Heart left ventricle (tissue), 16 donors: Measurements from ENCODE around the gene TMEM132D. TPM values are rescaled to one million over a fixed set of nuclear protein-coding genes. Genes with fewer than 3 reads are reported as not detected.

Experiments
- ATAC-seq, 4 donors: fragments of 200-7000 bp; cut with Tn5 transposase; one replicate each; pipeline ENCODE4 v1.9.1; 2020 to 2022; ENCODE audit warnings: moderate library complexity in 4 of 4, mild to moderate bottlenecking in 3 of 4, moderate number of reproducible peaks in 1 of 4
- DNase-seq, 5 donors: peaks; one replicate each; pipeline ENCODE4 v3.0.0-alpha.2; 2020
- H3K27ac ChIP-seq, 12 donors: fragments of 200-600 bp; sonication (generic) in 4 of 12; one replicate each; pipeline versions ENCODE4 v1.5.0 to v1.8.0; 2016 to 2022; ENCODE audit warnings: mild to moderate bottlenecking in 2 of 12
- H3K27me3 ChIP-seq, 9 donors: fragments of 200-600 bp; sonication (generic) in 2 of 9; one replicate each; pipeline versions ENCODE4 v1.5.1 to v1.8.0; 2016 to 2022; ENCODE audit warnings: mild to moderate bottlenecking in 3 of 9
- H3K36me3 ChIP-seq, 9 donors: fragments of 200-600 bp; sonication (generic) in 2 of 9; one replicate each; pipeline versions ENCODE4 v1.5.0 to v1.8.0; 2018 to 2022; ENCODE audit warnings: mild to moderate bottlenecking in 2 of 9
- H3K4me1 ChIP-seq, 12 donors: fragments of 200-600 bp; sonication (generic) in 4 of 12; one replicate each; pipeline versions ENCODE4 v1.5.0 to v1.8.0; 2016 to 2022; ENCODE audit warnings: mild to moderate bottlenecking in 3 of 12
- H3K4me3 ChIP-seq, 12 donors: fragments of 200-600 bp; sonication (generic) in 4 of 12; one replicate each; pipeline versions ENCODE4 v1.5.0 to v1.8.0; 2017 to 2022; ENCODE audit warnings: mild to moderate bottlenecking in 9 of 12, moderate library complexity in 4 of 12
- H3K9me3 ChIP-seq, 12 donors: fragments of 200-600 bp; sonication (generic) in 4 of 12; one replicate each; pipeline versions ENCODE4 v1.5.0 to v1.8.0; 2016 to 2022; ENCODE audit warnings: mild to moderate bottlenecking in 1 of 12
- POLR2A ChIP-seq, 2 donors: fragments of 450-650 bp; IDR thresholded peaks; one replicate each; pipeline ENCODE4 v1.6.1; 2017; ENCODE audit warnings: antibody characterized with exemption in 2 of 2, mild to moderate bottlenecking in 2 of 2, moderate library complexity in 2 of 2
- WGBS, 4 donors: extraction: QIAGEN DNeasy Blood & Tissue Kit in 2 of 4; methylation state at CpG; one replicate each; pipeline versions ENCODE4 v1.1.5 to v1.1.7; 2013 to 2018; 5-methylcytosine and 5-hydroxymethylcytosine counted together
- intact Hi-C, 10 donors: fragments of 100-400 bp; cut with DNase I; formaldehyde crosslinking; loops; one replicate each; pipeline versions ENCODE4 v1.11.1 to v1.14.2; 2022
- polyA plus RNA-seq, 2 donors: library from polyadenylated mRNA; stranded (reverse); fragments of 200-250 nt; gene quantifications; one replicate each; pipeline ENCODE4 v1.2.3, GENCODE V29; 2013
- total RNA-seq, 9 donors: library from RNA; depleted of rRNA in 2 of 9; stranded (reverse); fragments of >200 nt in 2 of 9; fragmentation: NEBNext Ultra II Directional in 3 of 9; extraction: Animal tissue kit (Norgen Biotek cat#: 25700) in 3 of 9; gene quantifications; one replicate each; pipeline versions ENCODE4 v1.1.0 to v1.2.4, GENCODE V29; 2016 to 2023
- TF ChIP-seq, protein P1 (sequence below), 12 donors: fragments of 200-600 bp; sonication (generic) in 4 of 12; IDR thresholded peaks; one replicate each; pipeline versions ENCODE4 v1.5.0 to v1.8.0; 2018 to 2022; ENCODE audit warnings: antibody characterized with exemption in 12 of 12, mild to moderate bottlenecking in 5 of 12
- donor health status: ischemic (EF 13 %, LVEDD 7.1; RV severe dilation, severe dysfunction).
- donor health status: healthy with polysubstance abuse.
- donor health status: DM: no; HTN: yes; CAD: no.
- donor health status: DM: no; HTN: no; CAD: no.
- donor health status: ischemic (EF 25% LVEDD 6.9; RV normal size, moderate dysfunction).
- donor health status: ischemic (EF 25% LVEDD 5.7; RV mildly dilated, moderate dysfunction).
- donor health status: healthy.
- donor health status: DM: yes; HTN: yes; CAD: no.
- donor health status: ischemic (EF 35%, LVEDD 5.7; RV mildly dilated, moderate dysfunction).
- donor health status: nonischemic (EF 11% LVEDD 7.7; RV severe dilation, severe dysfunction).
- donor health status: DM: yes; HTN: yes; CAD: no.
- donor health status: PGD.
- donor health status: ischemic (EF 29% LVEDD 5.4; RV normal size, mild dysfunction).
- donor health status: nonischemic (EF 23%, LVEDD 6.1; RV moderate dilation, normal function).

TMEM132D gene
- total and polyA plus RNA-seq, 11 donors: not detected

DNA sequence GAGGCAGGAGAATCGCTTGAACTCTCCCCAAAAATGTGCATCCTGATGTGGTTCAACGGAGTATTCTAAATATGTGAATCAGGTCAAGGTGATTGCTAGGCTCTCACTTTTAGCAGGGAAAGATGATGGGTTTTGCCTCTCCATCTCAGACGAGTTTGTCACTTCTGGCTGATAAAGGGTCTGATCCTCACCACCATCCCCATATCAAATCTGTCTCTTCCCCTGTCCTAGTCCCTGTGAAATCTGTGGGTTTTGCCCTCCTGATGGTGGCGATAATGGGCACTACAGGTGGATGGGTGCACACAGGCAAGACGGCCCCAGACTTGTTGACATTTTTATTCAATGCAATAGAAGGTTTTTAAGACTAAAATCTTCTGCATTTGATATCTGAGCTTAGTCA, 665.9 kb downstream of the TMEM132D start:
- WGBS, 4 donors: 65 to 73% (median 70%) methylated on average over 5 of the region's 5 CpGs
- peaks cover 0 to 4% (median 0%) of the 10 kb centered on the region in 9 donors for H3K27me3 ChIP-seq
- no peaks in the 10 kb centered on the region for H3K36me3 ChIP-seq
- H3K27ac ChIP-seq: no peak overlapping the region
- ATAC-seq (no peak), DNase-seq (no peak)
- no peaks in the 10 kb centered on the region for H3K4me1 ChIP-seq
- H3K9me3 ChIP-seq: peaks cover 0 to 6% (median 0%) of the 10 kb centered on the region in 12 donors
- intact Hi-C loops: no loop called here
- no peak overlapping the region for H3K4me3 ChIP-seq
- TF ChIP-seq, protein P1, sequence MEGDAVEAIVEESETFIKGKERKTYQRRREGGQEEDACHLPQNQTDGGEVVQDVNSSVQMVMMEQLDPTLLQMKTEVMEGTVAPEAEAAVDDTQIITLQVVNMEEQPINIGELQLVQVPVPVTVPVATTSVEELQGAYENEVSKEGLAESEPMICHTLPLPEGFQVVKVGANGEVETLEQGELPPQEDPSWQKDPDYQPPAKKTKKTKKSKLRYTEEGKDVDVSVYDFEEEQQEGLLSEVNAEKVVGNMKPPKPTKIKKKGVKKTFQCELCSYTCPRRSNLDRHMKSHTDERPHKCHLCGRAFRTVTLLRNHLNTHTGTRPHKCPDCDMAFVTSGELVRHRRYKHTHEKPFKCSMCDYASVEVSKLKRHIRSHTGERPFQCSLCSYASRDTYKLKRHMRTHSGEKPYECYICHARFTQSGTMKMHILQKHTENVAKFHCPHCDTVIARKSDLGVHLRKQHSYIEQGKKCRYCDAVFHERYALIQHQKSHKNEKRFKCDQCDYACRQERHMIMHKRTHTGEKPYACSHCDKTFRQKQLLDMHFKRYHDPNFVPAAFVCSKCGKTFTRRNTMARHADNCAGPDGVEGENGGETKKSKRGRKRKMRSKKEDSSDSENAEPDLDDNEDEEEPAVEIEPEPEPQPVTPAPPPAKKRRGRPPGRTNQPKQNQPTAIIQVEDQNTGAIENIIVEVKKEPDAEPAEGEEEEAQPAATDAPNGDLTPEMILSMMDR (IDR thresholded peaks at IDR 0.05): no peak
- TF ChIP-seq POLR2A (IDR thresholded peaks at IDR 0.05): no peak

DNA sequence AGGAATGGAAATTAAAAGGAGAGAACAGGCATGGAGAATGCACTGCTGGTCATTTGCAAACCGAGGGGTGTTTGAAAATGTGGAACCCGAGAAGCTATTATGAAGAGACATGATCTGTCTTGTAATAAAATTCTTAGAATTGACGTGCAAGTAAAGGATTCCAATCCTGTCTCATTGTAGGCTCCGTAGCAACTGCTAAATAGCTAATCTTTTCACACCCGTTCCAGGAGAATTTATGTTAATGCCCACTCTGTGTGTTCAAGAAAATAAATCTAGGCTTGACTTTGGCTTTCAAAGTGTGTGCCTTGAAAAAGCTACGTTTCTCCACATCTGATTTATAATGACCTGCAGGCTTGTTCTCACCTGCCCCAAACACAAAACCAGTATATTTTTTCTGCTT, 669.6 kb downstream of the TMEM132D start:
- Histone ChIP-seq H3K9me3 (peaks cover 0 to 6% (median 0%) of the 10 kb centered on the region in 12 donors), H3K4me3 (no peak overlapping the region), H3K27ac (no peak overlapping the region), H3K36me3 (no peaks in the 10 kb centered on the region), H3K27me3 (peaks cover 0 to 4% (median 0%) of the 10 kb centered on the region in 9 donors), H3K4me1 (no peaks in the 10 kb centered on the region)
- intact Hi-C loops: no loop called here
- TF ChIP-seq POLR2A (IDR thresholded peaks at IDR 0.05): no peak
- TF ChIP-seq, protein P1 (IDR thresholded peaks at IDR 0.05): no peak
- no peak for DNase-seq
- ATAC-seq: no peak
- WGBS, 4 donors: 47 to 56% (median 51%) methylated on average over 6 of the region's 6 CpGs

DNA sequence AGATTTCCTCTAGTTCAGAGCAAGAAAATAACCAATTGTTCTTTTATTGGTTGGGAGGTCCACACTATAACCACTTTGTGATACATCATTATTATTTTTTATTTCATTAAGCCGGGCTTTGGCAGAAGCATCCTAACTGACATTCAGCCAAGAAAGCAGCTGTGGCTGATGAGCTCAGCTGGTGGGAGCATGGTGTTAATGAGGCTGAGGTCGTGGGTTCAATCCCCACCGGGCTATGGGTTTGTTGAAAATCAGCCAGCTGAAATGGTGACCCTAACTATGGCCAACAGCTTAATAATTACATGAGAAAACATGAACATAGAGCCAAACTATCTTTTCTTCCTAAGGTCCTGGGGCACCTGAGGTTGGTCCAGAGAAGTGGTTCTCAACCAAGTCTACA, 672.3 kb downstream of the TMEM132D start:
- TF ChIP-seq POLR2A (IDR thresholded peaks at IDR 0.05): no peak
- TF ChIP-seq, protein P1 (IDR thresholded peaks at IDR 0.05): no peak
- Histone ChIP-seq H3K27ac (no peak overlapping the region), H3K4me3 (no peak overlapping the region), H3K36me3 (no peaks in the 10 kb centered on the region), H3K27me3 (no peaks in the 10 kb centered on the region), H3K9me3 (no peaks in the 10 kb centered on the region), H3K4me1 (no peaks in the 10 kb centered on the region)
- DNase-seq (no peak), ATAC-seq (no peak)
- 54 to 70% (median 63%) methylated on average over 3 of the region's 3 CpGs for whole genome bisulfite sequencing, 4 donors
- intact Hi-C loops: no loop called here

DNA sequence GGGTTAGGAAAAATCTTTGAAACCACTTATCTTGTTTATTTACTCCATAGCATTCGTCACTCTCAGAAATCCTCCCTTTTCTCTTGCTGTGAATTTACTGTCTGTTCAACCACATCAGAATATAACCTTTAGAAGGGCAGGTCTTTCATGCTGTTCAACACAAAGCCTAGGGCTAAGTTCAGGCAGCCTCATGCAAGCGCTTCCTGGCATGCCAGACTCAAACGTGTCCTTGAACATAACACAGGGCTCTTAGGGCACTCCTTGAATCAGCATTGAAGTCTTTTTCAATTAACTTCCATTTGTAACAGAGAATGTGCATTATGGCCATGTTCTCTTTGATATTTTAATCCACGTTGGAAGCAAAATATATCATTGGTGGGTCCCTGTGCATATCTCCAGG, 672.8 kb downstream of the TMEM132D start:
- TF ChIP-seq POLR2A (IDR thresholded peaks at IDR 0.05): no peak
- TF ChIP-seq, protein P1 (IDR thresholded peaks at IDR 0.05): no peak
- no peaks in the 10 kb centered on the region for H3K36me3 ChIP-seq
- H3K27me3 ChIP-seq: no peaks in the 10 kb centered on the region
- no peak for ATAC-seq
- no peaks in the 10 kb centered on the region for H3K9me3 ChIP-seq
- no peak for DNase-seq
- H3K4me1 ChIP-seq: no peaks in the 10 kb centered on the region
- H3K4me3 ChIP-seq: no peak overlapping the region
- H3K27ac ChIP-seq: no peak overlapping the region
- intact Hi-C loops: no loop called here
- 60 to 77% (median 70%) methylated on average over 4 of the region's 4 CpGs for WGBS, 4 donors
